HCT116 (cell line): Measurements from ENCODE around the gene CCDC137. TPM values are rescaled to one million over a fixed set of nuclear protein-coding genes. Genes with fewer than 3 reads are reported as not detected.
A peak's percentile ranks its signal among the peaks of the same experiment; 100 is the strongest.

ENCODE experiments used
- ATAC-seq: fragments of 200-7000 bp; cut with Tn5 transposase; 2 replicates; pipeline ENCODE4 v1.9.1; 2020; ENCODE audit warnings: mild to moderate bottlenecking, moderate library complexity
- Bru-seq: library from RNA; stranded (reverse); fragments of 400-500 nt; gene quantifications from one replicate; lab custom pipeline; 2021; lab: Mats Ljungman, UMichigan
- BruChase-seq, 2 experiments: library from RNA; stranded (reverse); fragments of 400-500 nt; gene quantifications; one replicate each; lab custom pipeline; 2021; lab: Mats Ljungman, UMichigan
- BruUV-seq: library from RNA; stranded (reverse); fragments of 400-500 nt; replicated peaks from 2 replicates; lab custom pipeline; 2021; lab: Mats Ljungman, UMichigan
- CTCF ChIA-PET: fragments of 300-600 bp; sonication (Branson Sonifier 250); formaldehyde crosslinking; loops from one replicate; lab custom pipeline; 2021; ENCODE audit warnings: antibody characterized with exemption; lab: Charles Lee
- POLR2A ChIA-PET: fragments of 300-600, 350-600 bp; sonication (Branson Sonifier 250); formaldehyde crosslinking; loops from one replicate; lab custom pipeline; 2021; ENCODE audit warnings: antibody characterized with exemption; lab: Charles Lee
- RAD21 ChIA-PET, 2 experiments: fragments of 300-600 bp; sonication (Branson Sonifier 250); formaldehyde crosslinking; loops; one replicate each; lab custom pipeline; 2023; ENCODE audit warnings: low total read pairs in 2 of 2; ENCODE audit not compliant: uncharacterized antibody in 2 of 2, unreplicated experiment in 2 of 2, low non-redundant PET in 1 of 2; lab: Charles Lee
- DNase-seq: peaks from one replicate; pipeline ENCODE4 v3.0.0-alpha.2; 2010; ENCODE audit warnings: low read depth, low spot score
- H2AFZ ChIP-seq: fragments of 200-600 bp; shearing (Covaris generic), sonication (generic); 2 replicates; pipeline ENCODE4 v1.6.1; 2017; ENCODE audit warnings: low read depth, mixed run types, mixed read lengths, antibody characterized with exemption, low read length; ENCODE audit not compliant: poor library complexity, severe bottlenecking
- H3K27ac ChIP-seq: 2 replicates; pipeline ENCODE4 v1.5.1; 2012; ENCODE audit warnings: low read depth, low read length
- H3K27me3 ChIP-seq: fragments of 200-600 bp; sonication (generic); 2 replicates; pipeline ENCODE4 v1.6.1; 2016; ENCODE audit warnings: mixed run types, low read length, mixed read lengths; ENCODE audit not compliant: insufficient read depth
- H3K36me3 ChIP-seq, 2 experiments: fragments of 200-500 bp in 1 of 2; fragments of 200-600 bp in 1 of 2; sonication (Bioruptor generic) in 1 of 2; sonication (generic) in 1 of 2; 2 replicates each; pipeline versions ENCODE4 v1.5.1 to v1.6.1; 2014 to 2016; ENCODE audit warnings: low read length in 2 of 2, inconsistent platforms in 1 of 2, mixed read lengths in 1 of 2, mixed run types in 1 of 2; ENCODE audit not compliant: insufficient read depth in 2 of 2, control insufficient read depth in 1 of 2
- H3K4me1 ChIP-seq, 2 experiments: fragments of 200-600 bp in 1 of 2; sonication (generic) in 1 of 2; 2 replicates each; pipeline versions ENCODE4 v1.5.1 to v1.6.1; 2012 to 2017; ENCODE audit warnings: low read length in 2 of 2, inconsistent platforms in 1 of 2, mild to moderate bottlenecking in 1 of 2, mixed read lengths in 1 of 2, mixed run types in 1 of 2, moderate library complexity in 1 of 2; ENCODE audit not compliant: insufficient read depth in 2 of 2, control insufficient read depth in 1 of 2
- H3K4me2 ChIP-seq: fragments of 200-600 bp; sonication (generic); 2 replicates; pipeline ENCODE4 v1.6.1; 2017; ENCODE audit warnings: mixed run types, low read length, mixed read lengths
- H3K4me3 ChIP-seq, 2 experiments: fragments of 200-600 bp in 1 of 2; sonication (generic) in 1 of 2; replicated peaks in 1 of 2; 2 replicates each; pipeline ENCODE4 v1.5.1; 2011 to 2016; ENCODE audit warnings: low read length in 2 of 2, control low read depth in 1 of 2, low read depth in 1 of 2, mild to moderate bottlenecking in 1 of 2, mixed read lengths in 1 of 2, mixed run types in 1 of 2
- H3K79me2 ChIP-seq: fragments of 200-600 bp; sonication (generic); 2 replicates; pipeline ENCODE4 v1.6.1; 2017; ENCODE audit warnings: mild to moderate bottlenecking, mixed run types, low read length, moderate library complexity, mixed read lengths; ENCODE audit not compliant: insufficient read depth
- H3K9ac ChIP-seq: fragments of 200-600 bp; sonication (generic); 2 replicates; pipeline ENCODE4 v1.6.1; 2016; ENCODE audit warnings: low read length, mixed read lengths
- H3K9me2 ChIP-seq: fragments of 200-600 bp; sonication (generic), shearing (Covaris generic); 2 replicates; pipeline ENCODE4 v1.6.1; 2017; ENCODE audit warnings: mixed run types, mild to moderate bottlenecking, moderate library complexity; ENCODE audit not compliant: insufficient read depth
- H3K9me3 ChIP-seq, 2 experiments: fragments of 200-500 bp in 1 of 2; fragments of 200-600 bp in 1 of 2; sonication (Bioruptor generic) in 1 of 2; sonication (generic) in 1 of 2; 2 replicates each; pipeline ENCODE4 v1.6.1; 2014 to 2017; ENCODE audit warnings: low read length in 2 of 2, mixed read lengths in 2 of 2, inconsistent platforms in 1 of 2, low read depth in 1 of 2, mild to moderate bottlenecking in 1 of 2, mixed run types in 1 of 2, moderate library complexity in 1 of 2; ENCODE audit not compliant: control insufficient read depth in 1 of 2, insufficient read depth in 1 of 2
- H4K20me1 ChIP-seq: fragments of 200-600 bp; sonication (generic), shearing (Covaris generic); 2 replicates; pipeline ENCODE4 v1.6.1; 2017; ENCODE audit warnings: mixed run types, mild to moderate bottlenecking, moderate library complexity; ENCODE audit not compliant: insufficient read depth
- ATF3 ChIP-seq: IDR thresholded peaks from 2 replicates; pipeline ENCODE4 v1.6.1; 2012
- CBX3 ChIP-seq: IDR thresholded peaks from 2 replicates; pipeline ENCODE4 v1.6.1; 2012; ENCODE audit warnings: low read depth
- CTCF ChIP-seq, 3 experiments: fragments of 200-600 bp in 1 of 3; sonication (generic) in 1 of 3; IDR thresholded peaks in 2 of 3; conservative IDR thresholded peaks in 1 of 3; 2 replicates each; pipeline ENCODE4 v1.5.1; 2012 to 2017; ENCODE audit warnings: low read depth in 2 of 3, low read length in 2 of 3, antibody characterized with exemption in 1 of 3, borderline replicate concordance in 1 of 3, control low read depth in 1 of 3, mild to moderate bottlenecking in 1 of 3, mixed read lengths in 1 of 3, mixed run types in 1 of 3, moderate library complexity in 1 of 3; ENCODE audit not compliant: insufficient read depth in 1 of 3
- EGR1 ChIP-seq: IDR thresholded peaks from 2 replicates; pipeline ENCODE4 v1.6.1; 2012; ENCODE audit warnings: low read depth
- ELF1 ChIP-seq: IDR thresholded peaks from 2 replicates; pipeline ENCODE4 v1.6.1; 2012; ENCODE audit warnings: low read depth, borderline replicate concordance
- FOSL1 ChIP-seq: IDR thresholded peaks from 2 replicates; pipeline ENCODE4 v1.6.1; 2012; ENCODE audit warnings: low read depth
- POLR2A ChIP-seq: IDR thresholded peaks from 2 replicates; pipeline ENCODE4 v1.7.0; 2011; ENCODE audit warnings: borderline replicate concordance; ENCODE audit not compliant: insufficient read depth, insufficient read length; ENCODE audit errors: extremely low read depth
- POLR2AphosphoS5 ChIP-seq: IDR thresholded peaks from 2 replicates; pipeline ENCODE4 v1.6.1; 2011; ENCODE audit warnings: mild to moderate bottlenecking, low read depth, low read length, moderate library complexity
- RAD21 ChIP-seq: IDR thresholded peaks from 2 replicates; pipeline ENCODE4 v1.6.1; 2012; ENCODE audit warnings: low read depth, mild to moderate bottlenecking
- SIN3A ChIP-seq: IDR thresholded peaks from 2 replicates; pipeline ENCODE4 v1.6.1; 2012; ENCODE audit warnings: low read depth
- SP1 ChIP-seq: IDR thresholded peaks from 2 replicates; pipeline ENCODE4 v1.6.1; 2012; ENCODE audit warnings: low read depth
- SRF ChIP-seq: IDR thresholded peaks from 2 replicates; pipeline ENCODE4 v1.6.1; 2012; ENCODE audit warnings: low read depth
- YY1 ChIP-seq: IDR thresholded peaks from 2 replicates; pipeline ENCODE4 v1.6.1; 2011; ENCODE audit warnings: low read length, low read depth, moderate library complexity, mild to moderate bottlenecking; ENCODE audit not compliant: insufficient replicate concordance; ENCODE audit errors: extremely low read depth
- ZBTB33 ChIP-seq: IDR thresholded peaks from 2 replicates; pipeline ENCODE4 v1.6.1; 2011; ENCODE audit warnings: mild to moderate bottlenecking, low read length, moderate library complexity; ENCODE audit not compliant: insufficient replicate concordance; ENCODE audit errors: extremely low read depth
- ZFX ChIP-seq: fragments of 450-650 bp; IDR thresholded peaks from 2 replicates; pipeline ENCODE4 v1.6.1; 2017
- intact Hi-C: fragments of 100-400 bp; cut with micrococcal nuclease; formaldehyde crosslinking; loops from 2 replicates; pipeline ENCODE4 v1.10.0; 2022
- long read RNA-seq: library from polyadenylated mRNA; unstranded; transcript quantifications from one replicate; pipeline ENCODE4 v2.0.0, GENCODE V29; 2021; ENCODE audit not compliant: unreplicated experiment
- polyA plus RNA-seq: library from polyadenylated mRNA; unstranded; fragments of >200 nt; gene quantifications from 2 replicates; pipeline ENCODE4 v1.2.1, GENCODE V29; 2012; ENCODE audit warnings: missing spikeins
- total RNA-seq: library from RNA; stranded (reverse); gene quantifications from one replicate; pipeline ENCODE4 v1.2.1, GENCODE V29; 2021; ENCODE audit not compliant: unreplicated experiment
- TF ChIP-seq, protein P1 (sequence below): IDR thresholded peaks from 2 replicates; pipeline ENCODE4 v1.6.1; 2012

The CCDC137 gene, protein sequence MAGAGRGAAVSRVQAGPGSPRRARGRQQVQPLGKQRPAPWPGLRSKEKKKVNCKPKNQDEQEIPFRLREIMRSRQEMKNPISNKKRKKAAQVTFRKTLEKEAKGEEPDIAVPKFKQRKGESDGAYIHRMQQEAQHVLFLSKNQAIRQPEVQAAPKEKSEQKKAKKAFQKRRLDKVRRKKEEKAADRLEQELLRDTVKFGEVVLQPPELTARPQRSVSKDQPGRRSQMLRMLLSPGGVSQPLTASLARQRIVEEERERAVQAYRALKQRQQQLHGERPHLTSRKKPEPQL
- total RNA-seq (77.5 TPM), Bru-seq, nascent RNA (percentile 94 among the genes with signal in this experiment), BruChase-seq, experiment 1, labeled RNA remaining after a 6-hour chase (percentile 93 among the genes with signal in this experiment), BruChase-seq, experiment 2, labeled RNA remaining after a 2-hour chase (percentile 96 among the genes with signal in this experiment)
- polyA plus RNA-seq, result 39.7 and 42.4 TPM in 2 replicates
- long read RNA-seq, transcript CCDC137-201 (6 exons, 2,468 nt), result major isoform, 100 of 208 reads
- long read RNA-seq, partial matches to known transcripts, result 39 of 208 reads
- long read RNA-seq, other reads (novel, unspliced or antisense), result 67 of 208 reads

- peak; percentile 95 for TF ChIP-seq POLR2AphosphoS5
- TF ChIP-seq CTCF (IDR thresholded peaks at IDR 0.05 in 2 of 3, conservative IDR thresholded peaks at IDR 0.05 in 1 of 3; ENCODE audit: borderline replicate concordance in 1 of 3, insufficient read depth in 1 of 3, low read depth in 2 of 3, low read length in 2 of 3), result no peak
- peak; percentile 100; the same call in 1 of the 2 replicates for TF ChIP-seq ELF1
- peak; percentile 78; the same call in 1 of the 2 replicates for TF ChIP-seq ZFX
- no peak for TF ChIP-seq SRF
- peak; percentile 89 for TF ChIP-seq YY1
- no peak for TF ChIP-seq CBX3
- no peak for TF ChIP-seq FOSL1
- TF ChIP-seq ZBTB33, result peak; percentile 72
- peak; percentile 96 for TF ChIP-seq SP1
- peak; percentile 72; the same call in 1 of the 2 replicates for TF ChIP-seq EGR1
- TF ChIP-seq, protein P1, sequence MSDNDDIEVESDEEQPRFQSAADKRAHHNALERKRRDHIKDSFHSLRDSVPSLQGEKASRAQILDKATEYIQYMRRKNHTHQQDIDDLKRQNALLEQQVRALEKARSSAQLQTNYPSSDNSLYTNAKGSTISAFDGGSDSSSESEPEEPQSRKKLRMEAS, result peak; percentile 94
- TF ChIP-seq ATF3, result no peak
- TF ChIP-seq POLR2A, result peak; percentile 93
- TF ChIP-seq SIN3A, result peak; percentile 99
- no peak for TF ChIP-seq RAD21
- BruUV-seq, result no TSS peak
Measured at GRCh38 chr17:81666342-81667191, at the start of gene CCDC137, which contains the start of gene OXLD1. Gene CCDC137, plus strand, starts transcription at chr17:81666737. Its CDS starts 30 bp downstream, at chr17:81666767. Gene OXLD1, minus strand, starts transcription at chr17:81666605. Its CDS starts 28 bp downstream, at chr17:81666577.

More at GRCh38 chr17:81666342-81667191, at the start of gene CCDC137, which contains the start of gene OXLD1:
- ChIA-PET RAD21 (interaction anchor here in 1 of 2 experiments (2.2 kb wide), 1 partner anchor 17 kb away, joined by 4 read pairs; the partner anchor contains the start of genes ARL16 and HGS), CTCF (no interaction called here), POLR2A (interaction anchor here (1.8 to 2.7 kb wide), 2 partner anchors 9 to 17 kb away, joined by 7 to 9 read pairs; partner anchors contain the start of genes ARL16 and HGS)
- Histone ChIP-seq H3K27ac (peak within 1 kb of the TSS; percentile 86), H3K4me3 (peak within 1 kb of the TSS; percentile 78 to 84), H3K9me2 (no peaks in the 10 kb centered on the region), H3K9me3 (no peaks in the 10 kb centered on the region), H3K4me1 (peaks cover 40 to 48% of the 10 kb centered on the region in 2 experiments), H3K4me2 (peak within 1 kb of the TSS; percentile 89), H3K36me3 (peaks cover 23 to 44% of the 10 kb centered on the region in 2 experiments), H3K9ac (peak within 1 kb of the TSS; percentile 97), H3K27me3 (no peaks in the 10 kb centered on the region), H3K79me2 (peaks cover 67% of the 10 kb centered on the region), H2AFZ (no peak within 1 kb of the TSS), H4K20me1 (peaks cover 3% of the 10 kb centered on the region; the same call in 1 of the 2 replicates)
- intact Hi-C loops, result loop anchor here (1.0 kb wide), 2 partner anchors 17 to 29 kb away; partner anchors contain the start of genes ARL16, NPLOC4 and TSPAN10
- DNase-seq, result peak; percentile 94
- ATAC-seq, result peak; percentile 86
